Measurements from ENCODE around the gene CGA.

- TF ChIP-seq REST (IDR thresholded peaks at IDR 0.05; ENCODE audit: insufficient read depth in 1 of 2, low read depth in 2 of 2, low read length in 2 of 2) (no peak), SIN3A (IDR thresholded peaks at IDR 0.05; ENCODE audit: borderline replicate concordance, insufficient read depth, low read length) (no peak), POLR2AphosphoS5 (IDR thresholded peaks at IDR 0.05; ENCODE audit: low read depth, low read length) (no peak), TAF1 (IDR thresholded peaks at IDR 0.05; ENCODE audit: borderline replicate concordance, insufficient read depth, low read length) (no peak)
Observed at GRCh38 chr6:87065117-87065516, 29.8 kb downstream of the CGA start.
